NCI-H2171 (cell line): ENCODE measurements around the gene KIF2A.
"Not testable (repeated sequence)": the region's sequence is repeated elsewhere in the genome, so short reads cannot be mapped to it uniquely, and the experiment has no call there.

Experiments
- DNase-seq: peaks from one replicate; lab custom pipeline; 2025; lab: John Stamatoyannopoulos, UW

KIF2A gene

GRCh38 chr5:62291829-62292228, 14.2 kb upstream of the KIF2A start:
- not testable (repeated sequence) for DNase-seq

DNA sequence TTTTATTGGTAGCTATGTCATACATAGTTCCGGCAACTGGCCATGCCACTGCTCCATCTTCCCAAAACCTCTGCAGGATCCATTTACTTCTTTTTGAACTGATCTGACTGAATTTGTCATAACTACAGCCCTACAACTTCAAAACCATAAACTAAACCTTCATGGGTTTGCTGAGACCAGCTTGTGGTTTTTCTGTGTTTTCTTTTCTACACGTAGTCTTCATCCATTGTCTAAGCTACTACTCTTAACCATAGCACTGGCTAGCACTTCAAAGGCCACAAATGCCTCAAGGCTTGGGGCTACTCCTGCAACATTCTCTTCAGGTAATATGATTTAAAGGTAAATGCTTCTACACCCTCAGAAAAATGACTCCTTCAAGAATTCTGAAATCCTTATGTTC, 9.0 kb upstream of the KIF2A start:
- DNase-seq, result no peak

DNA sequence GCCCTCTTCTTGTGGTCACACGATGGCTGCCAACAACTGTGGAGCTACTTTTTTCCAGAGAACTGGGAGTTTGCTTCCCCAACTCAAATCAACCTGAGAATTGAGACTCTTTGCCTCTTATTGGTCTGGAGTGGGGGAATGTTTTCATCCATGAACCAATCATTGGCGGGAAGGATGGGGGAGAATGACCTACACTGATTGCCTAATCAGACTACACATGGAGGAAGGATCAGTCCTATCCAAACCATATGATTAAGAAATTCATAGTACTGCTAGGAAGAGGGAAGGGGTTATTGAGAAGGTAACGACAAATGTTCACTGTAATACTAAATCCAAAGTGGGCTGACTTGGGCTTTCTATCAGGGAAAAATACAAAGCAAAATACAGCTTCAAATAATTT, 7.9 kb upstream of the KIF2A start:
- DNase-seq, result no peak

DNA sequence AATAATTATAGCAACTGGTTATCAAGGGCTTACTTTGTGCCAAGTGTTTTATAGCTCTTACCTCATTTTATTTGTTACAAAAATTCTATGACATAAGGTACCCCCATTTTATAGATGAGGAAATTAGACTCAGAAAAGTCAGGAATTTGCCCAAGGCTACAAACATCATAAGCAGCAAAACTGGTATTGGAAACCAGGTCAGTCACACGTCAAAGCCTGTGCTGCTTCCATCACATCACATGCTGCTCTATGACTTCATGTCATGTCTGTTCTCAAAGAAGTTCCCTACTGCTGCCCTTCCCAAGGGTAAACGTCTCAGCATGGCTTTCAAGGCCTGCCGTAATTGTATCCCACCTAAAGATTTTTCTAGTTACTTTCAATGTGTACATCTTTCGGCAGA, 6.9 kb upstream of the KIF2A start:
- DNase-seq, result no peak

DNA sequence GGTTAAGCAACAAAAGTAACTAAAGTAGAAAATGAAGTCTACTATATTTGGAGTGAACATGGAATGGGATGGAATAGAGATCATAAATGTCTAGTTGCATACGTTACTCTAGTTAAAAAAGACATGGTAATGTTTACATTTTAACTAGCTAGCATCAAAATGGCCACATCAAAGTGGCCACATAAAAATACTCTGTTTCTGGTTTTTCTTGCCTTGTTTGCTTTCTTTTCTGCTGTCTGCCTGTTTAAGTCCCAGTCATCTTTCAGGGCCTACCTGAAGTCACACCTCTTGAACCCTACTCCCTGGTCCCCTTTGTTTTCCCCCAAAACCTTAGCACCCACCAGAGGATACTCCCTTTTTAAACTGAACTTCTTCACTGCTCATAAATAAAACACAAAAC, 6.4 kb upstream of the KIF2A start:
- DNase-seq, result no peak

- no peak for DNase-seq
Observed at GRCh38 chr5:62305358-62305714, 670 bp upstream of the KIF2A start.

- no peak for DNase-seq
Observed at GRCh38 chr5:62306323-62306895, 403 bp downstream of the KIF2A start.

GRCh38 chr5:62306896-62307689, 1.1 kb downstream of the KIF2A start:
- no peak for DNase-seq

DNA sequence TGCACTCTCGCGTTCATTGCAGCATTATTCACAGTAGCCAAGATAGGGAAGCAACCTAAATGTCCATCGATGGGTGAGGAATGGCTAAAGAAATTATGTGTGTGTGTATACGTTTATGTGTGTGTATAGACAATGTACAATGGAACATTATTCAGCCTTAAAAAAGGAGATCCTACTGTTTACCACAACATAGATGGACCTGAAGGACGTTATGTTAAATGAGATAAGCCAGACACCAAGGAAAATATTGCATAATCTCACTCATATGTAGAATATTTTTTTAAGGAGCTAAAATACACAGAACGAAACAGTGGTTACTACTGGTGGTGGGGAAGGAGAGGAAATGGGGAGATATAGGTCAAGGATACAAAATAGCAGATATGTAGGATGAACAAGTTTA, 2.4 kb downstream of the KIF2A start:
- no peak for DNase-seq

DNA sequence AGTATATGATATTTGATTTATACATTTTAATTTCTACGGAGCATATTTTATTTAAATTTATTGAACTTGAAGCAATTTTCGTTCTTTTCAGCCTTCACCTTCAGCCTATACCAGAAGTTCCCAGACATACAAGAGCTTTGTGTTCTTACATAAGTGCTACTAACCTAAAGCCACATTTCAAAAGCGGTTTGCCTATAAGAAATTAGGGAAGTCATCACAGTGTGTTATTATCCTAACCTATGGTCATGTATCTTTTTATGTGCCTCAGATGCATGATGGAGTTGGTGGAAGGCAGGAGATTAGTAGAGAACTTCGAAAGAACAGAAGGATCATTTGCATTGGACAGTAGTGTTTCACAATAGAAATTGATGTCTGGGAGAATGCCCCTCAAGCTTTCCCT, 3.1 kb downstream of the KIF2A start:
- no peak for DNase-seq

GRCh38 chr5:62310426-62311143, 4.6 kb downstream of the KIF2A start:
- no peak for DNase-seq

DNA sequence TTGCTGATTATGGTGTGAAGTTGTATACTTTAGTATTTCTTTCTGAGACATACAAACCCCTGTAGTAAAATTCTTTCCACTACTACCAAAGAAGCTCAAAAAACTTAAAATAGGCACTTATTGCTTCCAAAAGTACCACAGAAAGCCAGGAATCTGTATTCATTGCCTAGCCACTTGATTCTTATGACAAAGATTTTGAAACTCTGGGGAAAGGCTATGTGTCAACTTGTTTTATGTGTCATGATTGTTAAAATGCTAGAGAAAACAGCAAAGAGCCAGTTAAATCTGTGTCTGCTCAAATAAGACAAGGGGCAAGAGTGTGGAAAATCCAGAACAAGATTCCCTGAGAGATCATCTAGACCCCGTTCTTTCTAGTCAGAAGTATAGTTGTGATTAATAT, 6.0 kb downstream of the KIF2A start:
- no peak for DNase-seq

- no peak for DNase-seq
Observed at GRCh38 chr5:62312674-62313073, 6.7 kb downstream of the KIF2A start.

- no peak for DNase-seq
Observed at GRCh38 chr5:62314213-62314830, 8.3 kb downstream of the KIF2A start.

- no peak for DNase-seq
Observed at GRCh38 chr5:62315376-62316175, 9.6 kb downstream of the KIF2A start.

DNA sequence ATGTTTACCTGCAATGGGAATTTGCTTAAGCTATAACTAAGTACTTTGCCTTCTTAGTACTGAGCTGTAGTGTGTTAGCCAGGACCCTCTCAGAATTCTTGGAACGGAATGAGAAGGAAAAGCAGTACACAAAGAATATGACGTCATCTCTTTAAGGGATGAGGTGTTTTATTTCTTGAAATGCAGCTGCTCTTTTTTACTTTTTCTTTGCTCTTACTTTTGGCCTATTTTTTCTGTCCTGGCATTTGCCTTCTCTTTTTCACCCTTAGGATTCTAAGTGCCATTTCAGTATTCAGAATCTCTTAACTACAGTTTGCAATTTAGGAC, 10.1 kb downstream of the KIF2A start:
- no peak for DNase-seq

DNA sequence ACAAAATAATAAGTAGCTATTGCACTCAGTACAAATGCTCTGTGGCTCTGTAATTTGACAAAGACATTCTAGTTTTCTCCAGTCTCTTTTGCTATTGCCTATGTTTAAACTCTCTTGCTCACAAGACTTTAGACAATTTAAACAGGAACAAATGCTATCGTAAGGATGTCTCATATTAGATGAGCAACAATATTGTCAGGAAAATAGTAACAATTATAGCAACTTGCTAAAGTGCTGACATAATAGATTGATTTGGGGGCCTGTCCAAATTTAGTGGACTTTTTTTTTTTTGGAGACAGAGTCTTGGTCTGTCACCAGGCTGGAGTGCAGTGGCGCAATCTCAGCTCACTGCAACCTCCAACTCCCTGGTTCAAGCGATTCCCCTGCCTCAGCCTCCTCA, 11.8 kb downstream of the KIF2A start:
- DNase-seq, result no peak

DNA sequence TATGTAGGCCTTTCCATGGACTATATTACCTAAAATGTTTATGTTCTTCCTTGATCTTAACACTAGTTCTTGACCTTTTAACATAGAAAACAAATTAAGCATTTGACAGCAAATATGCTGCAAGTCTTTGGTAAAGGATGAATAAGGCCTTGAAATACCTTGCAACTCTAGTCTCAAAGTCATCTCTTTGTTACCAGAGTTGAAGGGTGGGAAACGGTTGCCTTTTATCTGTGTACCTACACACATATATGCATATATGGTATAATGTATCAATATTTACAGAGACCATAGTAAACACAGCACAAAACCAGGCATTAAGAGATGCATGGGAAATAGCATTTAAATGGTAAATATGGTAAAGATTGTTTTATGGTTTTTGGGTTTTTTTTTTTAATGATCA, 16.5 kb downstream of the KIF2A start:
- no peak for DNase-seq

GRCh38 chr5:62326302-62326701, 20.3 kb downstream of the KIF2A start:
- no peak for DNase-seq

- DNase-seq, result no peak
Observed at GRCh38 chr5:62326702-62327101, 20.7 kb downstream of the KIF2A start.

- no peak for DNase-seq
Observed at GRCh38 chr5:62327138-62328053, 21.4 kb downstream of the KIF2A start.
